HG03103 (cell line): ENCODE measurements around the gene MYBBP1A.
"Not testable (repeated sequence)": the region's sequence is repeated elsewhere in the genome, so short reads cannot be mapped to it uniquely, and the experiment has no call there.

Experiments used
- ATAC-seq: cut with Tn5 transposase; IDR thresholded peaks from one replicate; pipeline ENCODE4 v1.9.1; 2021; ENCODE audit warnings: low read depth; ENCODE audit not compliant: unreplicated experiment

Gene MYBBP1A

DNA sequence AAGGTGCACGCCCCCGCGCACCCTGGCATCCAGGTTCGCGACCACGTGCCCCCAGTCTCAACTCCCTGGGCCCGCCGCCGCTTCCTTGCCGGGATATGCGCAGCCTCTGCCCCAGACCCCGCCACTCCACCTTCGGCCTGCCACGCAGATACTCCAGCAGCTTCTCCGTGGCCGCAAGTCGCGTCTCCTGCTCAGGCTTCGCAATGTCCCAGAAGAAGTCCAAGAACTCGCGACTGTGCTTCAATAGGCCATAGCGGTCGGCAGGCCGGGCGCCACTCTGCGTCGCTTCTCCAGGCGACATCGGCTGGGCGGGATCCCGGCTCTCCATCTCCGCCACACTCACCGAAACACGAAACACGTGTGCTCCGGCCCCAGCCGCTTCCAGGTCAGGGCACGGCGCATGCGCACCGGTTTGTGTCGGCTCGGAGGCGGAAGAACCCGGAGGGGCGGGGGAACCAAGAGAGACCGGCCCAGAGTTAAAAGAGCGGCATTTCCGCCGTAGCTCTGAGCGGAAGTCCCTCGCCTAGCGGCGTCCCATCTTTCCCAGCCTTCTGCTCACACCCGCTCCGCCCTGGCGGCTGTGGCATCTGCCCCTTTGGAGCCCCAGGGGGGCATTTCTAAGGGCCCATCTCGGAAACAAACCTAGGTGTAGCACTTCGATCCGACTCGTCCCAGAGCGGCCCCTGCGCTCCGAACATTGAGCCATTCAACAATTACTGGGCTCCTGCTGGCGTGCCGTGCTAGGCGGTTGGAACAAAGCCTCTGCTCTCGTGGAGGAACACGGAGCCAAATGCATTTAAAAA is at the start of gene MYBBP1A:
Gene MYBBP1A, minus strand, starts transcription at position 388 of the 803 bp plus-strand sequence. Its CDS starts 60 bp downstream, at position 328.
- ATAC-seq = peak; percentile 69

DNA sequence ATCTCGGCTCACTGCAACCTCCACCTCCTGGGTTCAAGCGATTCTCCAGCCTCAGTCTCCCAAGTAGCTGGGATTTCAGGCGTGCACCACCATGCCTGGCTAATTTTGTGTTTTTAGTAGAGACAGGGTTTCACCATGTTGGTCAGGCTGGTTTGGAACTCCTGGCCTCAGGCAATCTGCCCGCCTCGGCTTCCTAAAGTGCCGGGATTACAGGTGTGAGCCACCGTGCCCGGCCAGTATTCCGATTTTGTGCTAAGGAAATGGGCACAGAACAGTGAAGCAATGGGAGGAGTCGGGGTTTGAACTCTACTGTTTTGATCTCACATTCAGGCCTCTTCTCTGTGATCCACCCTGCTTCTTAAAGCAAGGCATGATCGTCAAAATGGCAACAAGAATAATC is 49.6 kb upstream of the MYBBP1A start:
- not testable (repeated sequence) for ATAC-seq

DNA sequence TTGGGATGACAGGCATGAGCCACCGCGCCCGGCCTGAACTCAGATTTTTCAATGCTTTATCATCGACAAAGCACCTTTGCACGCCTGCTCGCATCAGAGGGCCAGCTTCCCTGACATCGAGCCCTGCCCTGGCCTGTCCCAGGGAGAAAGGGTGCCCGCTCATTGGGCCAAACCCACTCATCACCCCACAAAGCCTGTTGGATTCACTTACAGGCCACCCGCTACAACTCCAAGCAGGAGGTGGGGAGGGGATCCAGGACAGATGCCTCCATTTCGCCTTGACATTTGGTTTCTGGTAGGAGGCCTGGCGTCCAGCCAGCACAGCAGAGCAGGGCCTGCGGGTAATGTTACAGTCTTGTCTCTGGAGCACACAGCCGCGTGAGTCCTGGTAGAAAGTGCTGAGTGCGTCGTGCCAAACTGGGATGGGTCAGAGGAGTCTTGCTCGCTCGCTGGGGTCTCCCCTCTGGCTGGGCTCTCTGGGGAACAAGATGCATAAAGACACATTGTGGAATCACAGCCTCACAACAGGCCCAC is 49.0 kb upstream of the MYBBP1A start:
- no peak for ATAC-seq

GRCh38 chr17:4602041-4602440 is 46.9 kb upstream of the MYBBP1A start:
- no peak for ATAC-seq

DNA sequence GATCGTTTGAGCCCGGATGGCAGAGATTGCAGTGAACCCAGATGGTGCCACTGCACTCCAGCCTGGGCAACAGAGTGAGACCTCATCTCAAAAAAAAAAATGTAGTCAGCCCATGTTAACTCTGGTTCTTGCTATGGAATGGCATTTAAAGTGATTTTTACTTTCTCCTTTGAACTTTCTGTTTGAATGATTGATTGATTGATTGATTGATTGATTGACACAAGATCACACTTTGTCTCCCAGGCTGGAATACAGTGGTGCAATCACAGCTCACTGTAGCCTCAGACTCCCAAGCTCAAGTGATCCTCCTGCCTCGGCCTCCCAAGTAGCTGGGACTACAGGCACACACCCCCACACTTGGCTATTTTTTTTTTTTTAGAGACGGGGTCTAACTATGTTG is 46.1 kb upstream of the MYBBP1A start:
- no peak for ATAC-seq

DNA sequence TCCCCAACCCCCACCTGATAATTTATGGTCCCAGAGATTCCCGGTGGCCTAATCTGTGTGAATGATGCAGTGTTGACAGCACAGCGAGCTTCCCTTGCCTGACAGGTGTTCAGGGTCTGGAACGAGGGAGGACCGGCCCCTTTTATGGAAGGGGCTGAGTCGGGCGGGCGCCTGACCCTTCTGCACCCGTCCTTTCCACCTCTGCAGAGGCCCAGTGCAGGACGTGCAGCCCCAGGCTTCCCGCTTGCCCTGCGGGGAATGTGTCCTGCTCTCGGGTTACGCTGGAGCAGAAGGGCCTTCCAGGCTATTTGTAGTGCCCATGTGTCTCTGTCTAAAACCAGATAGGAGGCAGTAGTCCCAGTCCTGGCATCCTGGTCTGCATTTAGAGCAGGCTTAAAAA is 45.4 kb upstream of the MYBBP1A start:
- no peak for ATAC-seq

DNA sequence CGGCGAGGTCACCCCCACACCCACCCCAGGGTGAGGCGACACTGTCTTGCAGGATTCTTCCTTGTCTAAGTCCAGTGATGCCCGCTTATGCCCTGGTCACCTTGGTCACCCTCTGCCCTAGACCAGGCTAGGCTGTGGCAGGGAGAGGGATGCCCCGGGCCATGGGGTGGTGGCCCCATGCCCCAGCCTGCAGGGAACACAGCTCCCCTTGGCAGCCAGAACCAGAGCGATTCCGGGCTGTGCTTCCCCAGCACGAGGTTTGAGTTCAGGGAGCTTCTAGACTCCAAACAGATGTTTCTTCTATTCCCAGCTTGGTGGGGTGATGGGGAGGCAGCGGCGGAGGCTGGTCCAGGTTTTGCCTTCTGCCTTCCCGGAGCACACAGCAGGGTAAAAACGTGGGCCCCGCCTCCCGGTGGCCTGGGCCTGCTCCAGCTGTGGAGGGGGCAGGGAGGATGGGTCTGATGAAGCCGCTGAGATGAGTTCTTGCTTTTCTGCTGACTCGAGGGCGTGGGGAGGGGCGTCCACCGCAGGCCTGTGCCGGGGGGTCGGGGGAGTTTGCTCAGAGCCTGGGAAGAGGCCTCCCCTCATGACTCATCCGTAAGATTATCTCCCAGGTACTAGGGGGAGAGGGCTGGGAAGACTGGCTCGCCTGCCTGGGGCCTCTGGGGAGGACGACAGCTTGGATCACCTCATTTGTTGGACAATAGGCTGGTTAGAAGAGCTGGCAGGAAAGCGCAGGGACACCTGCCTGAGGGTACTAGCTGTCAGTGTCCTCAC is 44.5 kb upstream of the MYBBP1A start:
- no peak for ATAC-seq

DNA sequence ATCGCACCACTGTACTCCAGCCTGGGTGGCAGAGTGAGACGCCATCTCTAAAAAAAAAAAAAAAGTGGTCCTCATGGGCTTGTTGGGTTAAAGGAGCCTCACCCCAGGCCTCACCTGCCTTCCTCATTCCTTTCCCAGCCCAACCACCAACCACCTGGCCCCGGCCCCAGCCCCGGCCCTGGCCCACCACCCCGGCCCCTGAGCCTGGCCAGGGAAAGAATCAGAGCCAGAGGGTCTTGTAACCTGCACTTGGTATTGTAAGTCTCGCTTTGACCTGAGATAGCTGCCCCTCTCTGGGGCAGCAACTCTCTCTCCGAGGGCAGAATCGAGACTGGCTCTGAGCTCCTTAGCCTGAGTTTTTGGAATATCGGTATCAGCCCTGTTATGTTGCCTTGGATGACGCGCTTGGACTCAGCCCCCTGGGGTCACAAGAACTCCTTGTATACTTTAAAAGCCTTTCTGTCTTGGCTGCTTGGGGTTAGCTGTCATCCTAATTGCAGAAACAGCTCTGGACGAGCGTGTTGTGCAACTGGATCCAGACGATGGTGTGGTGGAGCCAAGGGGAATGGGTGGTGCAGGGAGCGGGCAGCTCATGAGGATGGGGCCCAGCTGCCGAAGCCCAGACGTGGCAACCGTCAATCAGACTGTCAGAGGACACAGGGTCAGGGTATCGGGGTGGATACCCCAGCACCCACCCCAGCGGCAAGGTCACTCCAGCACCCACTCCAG is 43.8 kb upstream of the MYBBP1A start:
- no peak for ATAC-seq

DNA sequence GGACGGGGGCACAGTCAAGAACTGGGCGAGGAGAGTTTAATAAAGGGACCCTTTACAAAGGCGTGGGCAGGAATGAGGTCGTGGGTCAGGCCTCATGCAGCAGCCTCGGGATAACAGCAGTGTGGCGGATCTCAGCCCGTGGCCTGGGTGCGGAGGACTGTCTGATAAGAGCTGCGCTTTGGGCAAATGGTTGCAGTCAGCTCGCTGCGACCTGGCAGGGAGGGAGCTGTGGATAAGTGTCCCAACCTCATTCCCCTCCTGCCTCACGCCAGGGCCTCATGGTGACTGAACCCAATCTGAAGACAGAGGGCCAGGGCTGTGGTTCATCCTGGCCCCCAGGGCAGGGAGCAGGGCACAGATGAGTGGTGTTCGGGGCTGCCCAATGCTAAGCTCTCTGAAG is 42.8 kb upstream of the MYBBP1A start:
- no peak for ATAC-seq

- ATAC-seq = no peak
Observed at GRCh38 chr17:4596636-4597380, 41.6 kb upstream of the MYBBP1A start.

DNA sequence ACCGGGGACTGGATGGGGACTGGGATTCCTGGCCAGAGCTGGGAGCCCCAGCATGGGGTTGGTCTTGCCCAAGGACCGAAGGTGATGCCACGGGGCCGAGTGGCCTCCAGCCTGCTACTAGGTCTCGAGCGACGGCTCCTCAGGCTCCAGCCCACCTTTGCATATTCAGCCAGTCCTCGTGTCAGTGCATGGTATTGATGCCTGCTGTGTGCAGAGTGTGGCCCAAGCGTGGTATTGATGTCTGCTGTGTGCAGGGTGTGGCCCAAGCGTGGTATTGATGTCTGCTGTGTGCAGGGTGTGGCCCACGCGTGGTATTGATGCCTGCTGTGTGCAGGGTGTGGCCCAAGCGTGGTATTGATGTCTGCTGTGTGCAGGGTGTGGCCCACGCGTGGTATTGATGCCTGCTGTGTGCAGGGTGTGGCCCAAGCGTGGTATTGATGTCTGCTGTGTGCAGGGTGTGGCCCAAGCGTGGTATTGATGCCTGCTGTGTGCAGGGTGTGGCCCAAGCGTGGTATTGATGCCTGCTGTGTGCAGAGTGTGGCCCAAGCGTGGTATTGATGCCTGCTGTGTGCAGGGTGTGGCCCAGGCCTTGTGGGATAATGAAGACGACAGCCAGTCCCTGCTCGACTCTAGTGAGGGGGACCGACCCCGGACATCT is 40.6 kb upstream of the MYBBP1A start:
- not testable (repeated sequence) for ATAC-seq

- no peak for ATAC-seq
Observed at GRCh38 chr17:4594931-4595684, 39.9 kb upstream of the MYBBP1A start.

DNA sequence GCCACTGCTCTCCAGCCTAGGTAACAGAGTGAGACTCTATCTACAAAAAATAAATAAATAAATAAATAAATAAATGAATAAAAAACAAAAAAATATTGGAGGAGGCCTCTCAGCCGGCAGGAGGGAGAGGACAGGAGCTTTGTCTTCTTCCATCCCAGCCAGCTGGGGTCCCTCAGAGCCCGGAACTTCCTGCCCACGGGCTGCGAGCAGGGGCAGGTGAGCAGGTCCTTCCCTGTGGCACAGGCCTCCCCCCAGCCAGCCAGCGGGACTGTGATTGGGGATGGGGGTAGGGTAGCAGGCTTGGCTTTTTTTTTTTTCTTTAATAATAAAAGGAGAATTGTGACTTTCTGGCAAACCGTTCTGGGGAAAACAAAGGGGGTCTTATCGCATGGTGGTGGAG is 39.2 kb upstream of the MYBBP1A start:
- ATAC-seq = no peak

DNA sequence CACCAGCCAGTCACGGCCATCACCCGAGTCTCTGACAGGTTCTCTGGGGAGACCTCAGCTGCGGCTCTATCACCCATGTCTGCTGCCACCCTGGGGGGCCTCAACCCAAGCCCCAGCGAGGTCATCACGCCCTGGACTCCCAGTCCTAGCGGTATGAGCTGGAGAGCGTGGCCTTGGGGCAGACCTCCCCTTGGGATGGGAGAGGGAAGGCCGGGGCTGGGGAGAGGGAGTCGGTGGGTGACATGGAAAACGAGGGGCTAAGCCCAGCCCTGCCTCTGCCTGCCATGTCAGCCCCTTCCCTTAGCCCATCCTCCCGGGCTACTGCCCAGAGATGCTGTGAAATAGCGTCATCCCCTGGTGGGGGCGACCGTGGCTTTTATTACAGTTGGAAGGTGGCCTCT is 37.8 kb upstream of the MYBBP1A start:
- ATAC-seq = no peak

DNA sequence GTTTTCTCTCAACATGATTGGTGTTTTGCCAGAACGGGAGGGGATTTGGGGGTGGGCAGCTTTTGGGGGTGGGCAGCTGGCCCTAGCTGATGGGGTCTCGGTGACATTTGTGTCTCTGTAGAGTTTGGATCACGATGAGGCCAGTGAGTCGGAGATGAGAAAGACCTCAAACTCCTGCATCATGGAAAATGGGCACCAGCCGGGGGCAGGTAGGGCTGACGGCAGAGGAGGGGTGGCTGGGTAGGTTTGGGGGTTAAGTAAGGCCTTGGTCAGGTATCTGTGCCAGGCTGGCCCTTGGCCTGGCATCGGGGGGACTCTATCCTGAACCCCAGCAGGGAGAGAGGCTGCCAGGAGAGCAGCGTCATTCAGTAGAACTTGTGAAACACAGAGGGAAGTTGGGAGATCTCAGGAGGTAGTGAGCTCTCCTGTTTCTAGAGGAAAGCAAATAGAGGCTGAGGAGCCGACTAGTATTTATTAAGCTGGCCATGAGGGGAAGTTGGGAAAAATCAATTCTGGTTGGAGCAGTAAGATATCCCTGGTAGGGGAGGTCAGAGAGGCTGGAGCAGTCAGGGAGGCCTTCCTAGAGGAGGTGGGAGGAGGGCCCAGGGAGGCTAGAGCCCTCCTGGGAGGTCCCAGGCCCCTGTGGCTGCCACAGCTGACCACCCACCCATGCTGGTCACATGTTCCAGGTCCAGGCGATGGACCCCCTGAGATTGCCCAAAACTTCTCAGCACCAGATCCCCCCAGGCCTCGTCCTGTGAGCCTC is 37.2 kb upstream of the MYBBP1A start:
- ATAC-seq = no peak

DNA sequence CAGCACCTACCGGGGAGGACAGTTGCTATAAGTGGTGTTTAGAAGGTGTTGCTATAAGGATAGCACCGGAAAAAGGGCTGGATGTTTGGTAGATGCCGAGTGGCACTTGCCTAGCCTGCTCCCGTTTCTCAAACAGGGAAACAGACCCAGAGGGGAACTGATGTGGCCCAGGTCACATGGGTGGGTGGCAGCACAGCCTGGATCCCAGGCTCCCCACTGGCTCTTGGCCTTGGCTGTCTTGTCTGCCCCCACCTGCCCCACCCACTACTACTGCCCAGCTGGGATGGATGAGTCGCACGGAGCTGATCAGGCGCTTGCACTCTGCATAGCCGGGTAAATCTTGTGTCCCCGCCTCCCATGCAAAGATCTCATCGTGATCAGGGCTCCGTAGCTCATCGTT is 36.3 kb upstream of the MYBBP1A start:
- ATAC-seq = no peak

DNA sequence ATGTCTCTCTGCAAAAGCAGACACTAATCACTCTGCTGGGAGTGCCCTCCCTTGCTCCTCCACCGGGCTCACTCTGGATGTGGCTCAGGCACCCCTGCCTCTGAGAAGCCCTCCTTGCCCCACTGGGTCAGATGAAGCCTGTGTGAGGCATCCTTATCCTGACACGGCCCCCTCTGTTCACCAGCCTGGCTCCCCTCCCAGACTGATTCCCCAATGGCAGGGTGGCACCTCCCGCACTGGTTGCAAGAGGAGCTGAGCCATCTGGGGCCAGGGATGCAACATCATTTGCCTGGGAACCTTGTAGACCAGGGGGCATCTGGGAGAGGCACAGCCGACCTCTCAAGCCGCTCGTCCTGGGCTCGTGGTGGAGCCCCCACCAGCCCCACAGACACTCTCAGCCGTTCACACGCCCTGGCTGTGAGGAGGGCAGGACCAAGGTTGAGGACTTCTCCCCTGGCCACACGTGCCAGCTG is 35.8 kb upstream of the MYBBP1A start:
- ATAC-seq = no peak

GRCh38 chr17:4590042-4590441 is 34.9 kb upstream of the MYBBP1A start:
- ATAC-seq = not testable (repeated sequence)
